PC-9 (cell line): ENCODE measurements around the gene SLC30A1. TPM values are rescaled to one million over a fixed set of nuclear protein-coding genes. Genes with fewer than 3 reads are reported as not detected.

Experiments used
- BruUV-seq: library from RNA; stranded (reverse); fragments of 400-500 nt; replicated peaks from 2 replicates; lab custom pipeline; 2021; lab: Mats Ljungman, UMichigan
- CTCF ChIA-PET: fragments of 300-600 bp; sonication (Branson Sonifier 250); formaldehyde crosslinking; loops from one replicate; lab custom pipeline; 2022; ENCODE audit warnings: antibody characterized with exemption; lab: Charles Lee
- POLR2A ChIA-PET: fragments of 300-600 bp; sonication (Branson Sonifier 250); formaldehyde crosslinking; loops from one replicate; lab custom pipeline; 2022; ENCODE audit warnings: antibody characterized with exemption; ENCODE audit not compliant: unreplicated experiment; lab: Charles Lee
- DNase-seq, 2 experiments: peaks; one replicate each; pipeline versions ENCODE4 v3.0.0 to v3.0.0-alpha.2; 2015 to 2022; ENCODE audit warnings: mixed read lengths in 1 of 2
- H2AFZ ChIP-seq: fragments of 200-600 bp; sonication (generic); 2 replicates; pipeline ENCODE4 v1.8.1; 2017; ENCODE audit warnings: antibody characterized with exemption
- H3F3A ChIP-seq: fragments of 200-600 bp; sonication (generic); 2 replicates; pipeline ENCODE4 v1.8.1; 2017; ENCODE audit warnings: antibody characterized with exemption, mild to moderate bottlenecking, low read depth; ENCODE audit not compliant: insufficient read depth
- H3K27ac ChIP-seq: fragments of 200-600 bp; sonication (generic); 2 replicates; pipeline ENCODE4 v1.6.1; 2016; ENCODE audit warnings: mixed run types
- H3K27me3 ChIP-seq: fragments of 200-600 bp; sonication (generic); 2 replicates; pipeline ENCODE4 v1.6.1; 2016; ENCODE audit warnings: low read depth, mixed run types; ENCODE audit not compliant: insufficient read depth
- H3K36me3 ChIP-seq: fragments of 200-600 bp; sonication (generic); 2 replicates; pipeline ENCODE4 v1.6.1; 2016; ENCODE audit warnings: low read depth, mixed run types
- H3K4me1 ChIP-seq: fragments of 200-600 bp; sonication (generic); replicated peaks from 2 replicates; pipeline ENCODE4 v1.6.1; 2016; ENCODE audit warnings: mixed run types; ENCODE audit not compliant: insufficient read depth
- H3K4me2 ChIP-seq: fragments of 200-600 bp; sonication (generic); 2 replicates; pipeline ENCODE4 v1.6.1; 2017; ENCODE audit warnings: mixed run types
- H3K4me3 ChIP-seq: fragments of 200-600 bp; sonication (generic); 2 replicates; pipeline ENCODE4 v1.6.1; 2016; ENCODE audit warnings: mixed run types
- H3K79me2 ChIP-seq: fragments of 200-600 bp; sonication (generic); 2 replicates; pipeline ENCODE4 v1.6.1; 2017; ENCODE audit warnings: low read depth, mixed run types
- H3K9me2 ChIP-seq: fragments of 200-600 bp; sonication (generic); 2 replicates; pipeline ENCODE4 v1.8.1; 2017; ENCODE audit warnings: mild to moderate bottlenecking; ENCODE audit not compliant: insufficient read depth
- H3K9me3 ChIP-seq: fragments of 200-600 bp; sonication (generic); 2 replicates; pipeline ENCODE4 v1.8.1; 2016; ENCODE audit warnings: low read depth; ENCODE audit not compliant: insufficient read depth
- H4K20me1 ChIP-seq: fragments of 200-600 bp; sonication (generic); 2 replicates; pipeline ENCODE4 v1.8.1; 2017; ENCODE audit not compliant: insufficient read depth
- CTCF ChIP-seq: fragments of 200-600 bp; sonication (generic); conservative IDR thresholded peaks from 2 replicates; pipeline ENCODE4 v1.6.1; 2017; ENCODE audit warnings: mixed run types, antibody characterized with exemption, mild to moderate bottlenecking, moderate library complexity
- EZH2 ChIP-seq: fragments of 200-600 bp; sonication (generic); IDR thresholded peaks from 2 replicates; pipeline ENCODE4 v1.8.0; 2017; ENCODE audit warnings: antibody characterized with exemption, low read depth
- intact Hi-C: fragments of 100-400 bp; cut with micrococcal nuclease; formaldehyde crosslinking; loops from one replicate; pipeline ENCODE4 v1.10.0; 2022; ENCODE audit not compliant: unreplicated experiment
- total RNA-seq: library from RNA; stranded (reverse); gene quantifications from 2 replicates; pipeline ENCODE4 v1.2.3, GENCODE V29; 2021

The SLC30A1 gene
- total RNA-seq, 1 experiment from 2014 or later = 27.6 TPM

DNA sequence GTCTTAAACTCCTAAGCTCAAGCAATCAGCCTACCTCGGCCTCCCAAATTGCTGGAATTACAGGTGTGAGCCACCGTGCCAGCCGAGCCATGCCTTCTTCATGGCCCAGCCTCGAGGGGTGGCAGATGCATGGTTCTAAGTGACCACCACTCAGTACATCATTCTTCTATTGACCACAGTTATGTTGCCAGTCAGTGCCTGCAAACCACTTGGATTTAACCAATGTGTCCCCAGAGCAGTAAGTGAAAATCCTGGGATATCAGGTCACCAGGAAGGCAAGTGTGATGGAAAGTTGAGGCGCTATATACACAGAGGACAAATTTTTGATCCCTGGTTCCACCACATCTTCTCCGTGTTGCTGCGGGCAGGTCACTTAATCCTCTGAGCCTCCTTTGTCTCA lies 50.0 kb downstream of the SLC30A1 start:
- no peaks in the 10 kb centered on the region; the same call in 1 of the 2 replicates for H3F3A ChIP-seq
- POLR2A ChIA-PET = no interaction called here
- no TSS peak for BruUV-seq
- no peaks in the 10 kb centered on the region for H3K79me2 ChIP-seq
- CTCF ChIA-PET = interaction anchor here (0.5 kb wide), 1 partner anchor 9 kb away, joined by 4 read pairs; no protein-coding TSS in a partner anchor
- no peaks in the 10 kb centered on the region for H3K27me3 ChIP-seq
- TF ChIP-seq EZH2 = no peak
- no peak for TF ChIP-seq CTCF
- H3K36me3 ChIP-seq = no peaks in the 10 kb centered on the region
- H3K27ac ChIP-seq = no peak overlapping the region
- no peak overlapping the region for H3K4me3 ChIP-seq
- H2AFZ ChIP-seq = no peak overlapping the region
- no peaks in the 10 kb centered on the region for H4K20me1 ChIP-seq
- H3K9me3 ChIP-seq = no peaks in the 10 kb centered on the region
- H3K4me2 ChIP-seq = no peak overlapping the region
- peaks cover 11% of the 10 kb centered on the region for H3K4me1 ChIP-seq
- H3K9me2 ChIP-seq = no peaks in the 10 kb centered on the region
- intact Hi-C loops = no loop called here
- no peak for DNase-seq

DNA sequence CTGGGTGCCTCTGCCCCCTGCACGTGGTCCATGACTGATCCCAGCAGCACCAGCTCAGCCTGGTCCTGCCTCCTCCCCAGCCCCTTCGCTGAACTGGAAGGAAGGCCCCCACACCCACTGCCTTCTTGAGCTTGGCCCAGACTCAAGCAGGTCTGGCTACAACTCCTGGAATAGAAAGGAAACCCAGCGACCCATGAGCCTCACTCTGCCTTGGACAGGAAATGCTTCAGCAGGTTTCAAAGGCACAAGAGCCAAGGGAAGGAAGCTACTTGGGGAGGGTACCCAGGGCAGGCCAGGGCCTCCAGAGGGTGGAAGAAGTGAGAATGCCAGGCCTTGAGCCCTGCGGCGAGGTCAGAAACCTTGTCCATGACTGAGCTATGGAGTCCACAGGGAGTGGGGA lies 51.1 kb downstream of the SLC30A1 start:
- no peak overlapping the region for H3K27ac ChIP-seq
- H3F3A ChIP-seq = no peaks in the 10 kb centered on the region; the same call in 1 of the 2 replicates
- CTCF ChIA-PET = interaction anchor here (1.1 kb wide), 1 partner anchor 116 kb away, joined by 3 read pairs; no protein-coding TSS in a partner anchor
- TF ChIP-seq CTCF (no peak), EZH2 (no peak)
- H3K79me2 ChIP-seq = no peaks in the 10 kb centered on the region
- no peaks in the 10 kb centered on the region for H3K9me3 ChIP-seq
- no peak overlapping the region for H3K4me3 ChIP-seq
- intact Hi-C loops = no loop called here
- POLR2A ChIA-PET = interaction anchor here (0.5 kb wide), 1 partner anchor 24 kb away, joined by 3 read pairs; no protein-coding TSS in a partner anchor
- H3K9me2 ChIP-seq = no peaks in the 10 kb centered on the region
- no peak overlapping the region for H2AFZ ChIP-seq
- no peak for DNase-seq
- no TSS peak for BruUV-seq
- no peaks in the 10 kb centered on the region for H3K27me3 ChIP-seq
- H3K4me1 ChIP-seq = peaks cover 11% of the 10 kb centered on the region
- no peaks in the 10 kb centered on the region for H3K36me3 ChIP-seq
- H4K20me1 ChIP-seq = no peaks in the 10 kb centered on the region
- no peak overlapping the region for H3K4me2 ChIP-seq

DNA sequence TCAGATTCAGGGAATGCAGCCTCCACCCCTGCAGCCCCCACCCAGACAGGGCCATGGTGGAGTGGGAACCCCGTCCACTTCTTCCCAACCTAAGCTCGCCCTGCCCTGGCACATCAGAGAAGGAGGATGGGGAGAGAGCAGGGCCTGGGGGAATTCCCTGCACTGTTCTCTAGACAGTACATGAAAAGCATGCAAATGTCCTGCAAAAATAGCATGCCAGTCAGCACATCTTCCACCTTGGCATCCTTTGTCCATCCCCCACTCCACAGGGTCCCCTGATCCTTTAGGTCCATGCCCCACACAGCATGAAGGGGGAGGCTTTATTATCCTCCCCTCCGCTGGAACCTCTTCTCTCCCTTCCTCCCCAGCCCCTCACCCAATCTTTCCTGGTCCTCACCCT lies 52.0 kb downstream of the SLC30A1 start:
- Histone ChIP-seq H3K4me3 (no peak overlapping the region), H3K27me3 (no peaks in the 10 kb centered on the region), H3K4me2 (no peak overlapping the region), H3K9me2 (no peaks in the 10 kb centered on the region), H3K9me3 (no peaks in the 10 kb centered on the region), H2AFZ (no peak overlapping the region), H3K4me1 (peaks cover 14% of the 10 kb centered on the region), H4K20me1 (no peaks in the 10 kb centered on the region), H3F3A (no peaks in the 10 kb centered on the region; the same call in 1 of the 2 replicates), H3K79me2 (no peaks in the 10 kb centered on the region), H3K27ac (no peak overlapping the region), H3K36me3 (no peaks in the 10 kb centered on the region)
- no TSS peak for BruUV-seq
- intact Hi-C loops = no loop called here
- TF ChIP-seq CTCF (no peak), EZH2 (no peak)
- no peak for DNase-seq
- ChIA-PET CTCF (no interaction called here), POLR2A (no interaction called here)
